Activated CD8-positive, alpha-beta T cell treated with anti-CD3 and anti-CD28 coated beads for 36 hours (primary cell): ENCODE data around the gene LRRC7. TPM values are rescaled to one million over a fixed set of nuclear protein-coding genes. Genes with fewer than 3 reads are reported as not detected.
A peak's percentile ranks its signal among the peaks of the same experiment; 100 is the strongest.

Experiments
- ATAC-seq: fragments of 200-7000 bp; cut with Tn5 transposase; one replicate; pipeline ENCODE4 v1.10.0; 2021; ENCODE audit warnings: mild to moderate bottlenecking, moderate library complexity
- CTCF ChIA-PET: fragments of 350-600 bp; sonication (Branson Sonifier 250); formaldehyde crosslinking; loops from one replicate; lab custom pipeline; 2021; ENCODE audit warnings: antibody characterized with exemption; lab: Charles Lee
- POLR2A ChIA-PET: fragments of 350-600 bp; sonication (Branson Sonifier 250); formaldehyde crosslinking; loops from one replicate; lab custom pipeline; 2021; ENCODE audit warnings: antibody characterized with exemption; lab: Charles Lee
- DNase-seq: peaks from one replicate; pipeline ENCODE4 v3.0.0-alpha.2; 2020
- H3K27ac Mint-ChIP-seq: one replicate; pipeline ENCODE4 v1.8.0; 2021; ENCODE audit warnings: mild to moderate bottlenecking, mixed read lengths
- H3K27me3 Mint-ChIP-seq: one replicate; pipeline ENCODE4 v1.8.0; 2021; ENCODE audit warnings: mixed read lengths
- H3K36me3 Mint-ChIP-seq: one replicate; pipeline ENCODE4 v1.8.0; 2021; ENCODE audit warnings: low read depth, mixed read lengths
- H3K4me1 Mint-ChIP-seq: one replicate; pipeline ENCODE4 v1.8.0; 2021; ENCODE audit warnings: low read depth, mixed read lengths
- H3K4me3 Mint-ChIP-seq: one replicate; pipeline ENCODE4 v1.8.0; 2021; ENCODE audit warnings: mild to moderate bottlenecking, moderate library complexity, mixed read lengths
- H3K9me3 Mint-ChIP-seq: one replicate; pipeline ENCODE4 v1.8.0; 2021; ENCODE audit warnings: mixed read lengths
- CTCF ChIP-seq: fragments of 200-600 bp; IDR thresholded peaks from one replicate; pipeline ENCODE4 v1.8.0; 2022; ENCODE audit warnings: antibody characterized with exemption, mild to moderate bottlenecking
- intact Hi-C: fragments of 100-400 bp; cut with micrococcal nuclease; formaldehyde crosslinking; loops from one replicate; pipeline ENCODE4 v1.10.0; 2022
- total RNA-seq, 2 experiments: library from RNA; stranded (reverse); gene quantifications; one replicate each; pipeline ENCODE4 v1.2.3, GENCODE V29; 2021

Gene LRRC7
- total RNA-seq, 2 experiments from 2014 or later: 0.27 to 0.29 TPM

- peak overlapping the region; percentile 72 for H3K4me3 Mint-ChIP-seq
- H3K27me3 Mint-ChIP-seq: peaks cover 34% of the 10 kb centered on the region
- ATAC-seq (no peak), DNase-seq (no peak)
- peaks cover 2% of the 10 kb centered on the region for H3K9me3 Mint-ChIP-seq
- peaks cover 5% of the 10 kb centered on the region for H3K36me3 Mint-ChIP-seq
- TF ChIP-seq CTCF: no peak
- CTCF ChIA-PET: no interaction called here
- POLR2A ChIA-PET: no interaction called here
- H3K27ac Mint-ChIP-seq: no peak overlapping the region
- intact Hi-C loops: no loop called here
- H3K4me1 Mint-ChIP-seq: peaks cover 10% of the 10 kb centered on the region
Measured at GRCh38 chr1:69569175-69569541, 1.4 kb downstream of the LRRC7 start.

- peak overlapping the region; percentile 72 for H3K4me3 Mint-ChIP-seq
- intact Hi-C loops: no loop called here
- ChIA-PET POLR2A (no interaction called here), CTCF (no interaction called here)
- TF ChIP-seq CTCF: no peak
- H3K36me3 Mint-ChIP-seq: peaks cover 5% of the 10 kb centered on the region
- H3K4me1 Mint-ChIP-seq: peaks cover 10% of the 10 kb centered on the region
- H3K9me3 Mint-ChIP-seq: peaks cover 2% of the 10 kb centered on the region
- H3K27ac Mint-ChIP-seq: no peak overlapping the region
- peaks cover 34% of the 10 kb centered on the region for H3K27me3 Mint-ChIP-seq
- no peak for ATAC-seq
- no peak for DNase-seq
Measured at GRCh38 chr1:69569576-69570328, 2.0 kb downstream of the LRRC7 start.

- intact Hi-C loops: no loop called here
- ChIA-PET POLR2A (no interaction called here), CTCF (no interaction called here)
- H3K27me3 Mint-ChIP-seq: peaks cover 34% of the 10 kb centered on the region
- peaks cover 5% of the 10 kb centered on the region for H3K36me3 Mint-ChIP-seq
- peaks cover 2% of the 10 kb centered on the region for H3K9me3 Mint-ChIP-seq
- ATAC-seq (no peak), DNase-seq (no peak)
- TF ChIP-seq CTCF: no peak
- H3K4me3 Mint-ChIP-seq: no peak overlapping the region
- no peak overlapping the region for H3K27ac Mint-ChIP-seq
- peaks cover 10% of the 10 kb centered on the region for H3K4me1 Mint-ChIP-seq
Measured at GRCh38 chr1:69570356-69570755, 2.6 kb downstream of the LRRC7 start.

- H3K27ac Mint-ChIP-seq: no peak overlapping the region
- no peak for ATAC-seq
- DNase-seq: no peak
- peaks cover 5% of the 10 kb centered on the region for H3K36me3 Mint-ChIP-seq
- intact Hi-C loops: no loop called here
- CTCF ChIA-PET: no interaction called here
- peaks cover 16% of the 10 kb centered on the region for H3K27me3 Mint-ChIP-seq
- no peak for TF ChIP-seq CTCF
- POLR2A ChIA-PET: no interaction called here
- H3K4me3 Mint-ChIP-seq: no peak overlapping the region
- H3K9me3 Mint-ChIP-seq: peaks cover 2% of the 10 kb centered on the region
- H3K4me1 Mint-ChIP-seq: peaks cover 6% of the 10 kb centered on the region
Measured at GRCh38 chr1:69572921-69573320, 5.2 kb downstream of the LRRC7 start.

- H3K9me3 Mint-ChIP-seq: peaks cover under 1% of the 10 kb centered on the region
- peaks cover 11% of the 10 kb centered on the region for H3K27me3 Mint-ChIP-seq
- intact Hi-C loops: no loop called here
- H3K27ac Mint-ChIP-seq: no peak overlapping the region
- no peak overlapping the region for H3K4me3 Mint-ChIP-seq
- ATAC-seq (no peak), DNase-seq (no peak)
- no peak for TF ChIP-seq CTCF
- CTCF ChIA-PET: no interaction called here
- peaks cover 1% of the 10 kb centered on the region for H3K4me1 Mint-ChIP-seq
- H3K36me3 Mint-ChIP-seq: peaks cover 2% of the 10 kb centered on the region
- POLR2A ChIA-PET: no interaction called here
Measured at GRCh38 chr1:69573911-69574310, 6.2 kb downstream of the LRRC7 start.
